ENCODE results near the gene SHROOM3.

DNA sequence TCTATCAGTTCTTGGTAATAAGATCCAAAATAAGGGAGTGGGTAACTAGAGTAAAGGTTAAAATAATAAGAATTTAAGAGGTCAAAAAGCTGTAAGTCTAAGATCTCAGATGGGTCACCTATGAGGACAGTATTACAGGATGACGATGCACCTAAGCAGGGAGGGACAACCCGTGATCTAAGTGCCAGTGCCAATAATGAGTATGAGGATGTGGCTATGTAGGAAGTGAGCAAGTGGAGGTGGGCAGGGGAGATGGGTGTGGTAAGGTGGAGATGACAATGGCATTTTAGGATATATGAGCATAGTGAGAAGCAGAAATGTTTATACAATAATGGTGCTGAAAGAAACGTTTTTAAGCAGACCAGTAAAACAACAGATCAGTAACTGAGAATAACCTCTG lies 33.4 kb upstream of the SHROOM3 start:
- TF ChIP-seq POLR2AphosphoS5 (IDR thresholded peaks at IDR 0.05) = no peak
- TF ChIP-seq, protein P1, sequence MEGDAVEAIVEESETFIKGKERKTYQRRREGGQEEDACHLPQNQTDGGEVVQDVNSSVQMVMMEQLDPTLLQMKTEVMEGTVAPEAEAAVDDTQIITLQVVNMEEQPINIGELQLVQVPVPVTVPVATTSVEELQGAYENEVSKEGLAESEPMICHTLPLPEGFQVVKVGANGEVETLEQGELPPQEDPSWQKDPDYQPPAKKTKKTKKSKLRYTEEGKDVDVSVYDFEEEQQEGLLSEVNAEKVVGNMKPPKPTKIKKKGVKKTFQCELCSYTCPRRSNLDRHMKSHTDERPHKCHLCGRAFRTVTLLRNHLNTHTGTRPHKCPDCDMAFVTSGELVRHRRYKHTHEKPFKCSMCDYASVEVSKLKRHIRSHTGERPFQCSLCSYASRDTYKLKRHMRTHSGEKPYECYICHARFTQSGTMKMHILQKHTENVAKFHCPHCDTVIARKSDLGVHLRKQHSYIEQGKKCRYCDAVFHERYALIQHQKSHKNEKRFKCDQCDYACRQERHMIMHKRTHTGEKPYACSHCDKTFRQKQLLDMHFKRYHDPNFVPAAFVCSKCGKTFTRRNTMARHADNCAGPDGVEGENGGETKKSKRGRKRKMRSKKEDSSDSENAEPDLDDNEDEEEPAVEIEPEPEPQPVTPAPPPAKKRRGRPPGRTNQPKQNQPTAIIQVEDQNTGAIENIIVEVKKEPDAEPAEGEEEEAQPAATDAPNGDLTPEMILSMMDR (IDR thresholded peaks at IDR 0.05) = no peak
- TF ChIP-seq EP300 (IDR thresholded peaks at IDR 0.05) = no peak
- no peak for TF ChIP-seq POLR2A (IDR thresholded peaks at IDR 0.05)
